MM.1S (cell line): ENCODE results near the gene SRCIN1.

Experiments used
- EZH2 ChIP-seq: fragments of 300-600 bp; sonication (generic); optimal IDR thresholded peaks from 2 replicates; pipeline ENCODE3; 2017; ENCODE audit warnings: low read depth, mild to moderate bottlenecking, antibody characterized with exemption, low read length, mixed read lengths
- TF ChIP-seq, protein P1 (sequence below): fragments of 300-600 bp; sonication (generic); IDR thresholded peaks from 2 replicates; pipeline ENCODE4 v1.5.1; 2016; ENCODE audit warnings: antibody characterized with exemption, low read length, mixed read lengths

GRCh38 chr17:38597375-38597774, 8.4 kb downstream of the SRCIN1 start:
- TF ChIP-seq, protein P1, sequence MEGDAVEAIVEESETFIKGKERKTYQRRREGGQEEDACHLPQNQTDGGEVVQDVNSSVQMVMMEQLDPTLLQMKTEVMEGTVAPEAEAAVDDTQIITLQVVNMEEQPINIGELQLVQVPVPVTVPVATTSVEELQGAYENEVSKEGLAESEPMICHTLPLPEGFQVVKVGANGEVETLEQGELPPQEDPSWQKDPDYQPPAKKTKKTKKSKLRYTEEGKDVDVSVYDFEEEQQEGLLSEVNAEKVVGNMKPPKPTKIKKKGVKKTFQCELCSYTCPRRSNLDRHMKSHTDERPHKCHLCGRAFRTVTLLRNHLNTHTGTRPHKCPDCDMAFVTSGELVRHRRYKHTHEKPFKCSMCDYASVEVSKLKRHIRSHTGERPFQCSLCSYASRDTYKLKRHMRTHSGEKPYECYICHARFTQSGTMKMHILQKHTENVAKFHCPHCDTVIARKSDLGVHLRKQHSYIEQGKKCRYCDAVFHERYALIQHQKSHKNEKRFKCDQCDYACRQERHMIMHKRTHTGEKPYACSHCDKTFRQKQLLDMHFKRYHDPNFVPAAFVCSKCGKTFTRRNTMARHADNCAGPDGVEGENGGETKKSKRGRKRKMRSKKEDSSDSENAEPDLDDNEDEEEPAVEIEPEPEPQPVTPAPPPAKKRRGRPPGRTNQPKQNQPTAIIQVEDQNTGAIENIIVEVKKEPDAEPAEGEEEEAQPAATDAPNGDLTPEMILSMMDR: no peak
- TF ChIP-seq EZH2: no peak
